Spleen (tissue), 7 donors: ENCODE data around the gene KCTD10.

Experiments
- POLR2AphosphoS5 ChIP-seq, 3 donors: sonication (generic); formaldehyde crosslinking; IDR thresholded peaks; one replicate each; pipeline ENCODE4 v1.5.1; 2017; ENCODE audit warnings: antibody characterized with exemption in 3 of 3
- TF ChIP-seq, protein P1 (sequence below), 11 experiments: fragments of 200-600 bp in 7 of 11; fragments of 450-650 bp in 4 of 11; sonication (generic) in 4 of 11; IDR thresholded peaks in 8 of 11; conservative IDR thresholded peaks in 3 of 11; 1 replicate in 7 of 11; 2 replicates in 4 of 11; pipeline versions ENCODE4 v1.4.0 to v1.8.0; 2016 to 2021; ENCODE audit warnings: antibody characterized with exemption in 11 of 11, inconsistent platforms in 4 of 11, mild to moderate bottlenecking in 1 of 11
- donor health status: DM: no; HTN: no; CAD: no; lungs with moderate emphysema.
- donor health status: DM: no; HTN: no; CAD: no.
- donor health status: DM: no; HTN: no; CAD: no.

DNA sequence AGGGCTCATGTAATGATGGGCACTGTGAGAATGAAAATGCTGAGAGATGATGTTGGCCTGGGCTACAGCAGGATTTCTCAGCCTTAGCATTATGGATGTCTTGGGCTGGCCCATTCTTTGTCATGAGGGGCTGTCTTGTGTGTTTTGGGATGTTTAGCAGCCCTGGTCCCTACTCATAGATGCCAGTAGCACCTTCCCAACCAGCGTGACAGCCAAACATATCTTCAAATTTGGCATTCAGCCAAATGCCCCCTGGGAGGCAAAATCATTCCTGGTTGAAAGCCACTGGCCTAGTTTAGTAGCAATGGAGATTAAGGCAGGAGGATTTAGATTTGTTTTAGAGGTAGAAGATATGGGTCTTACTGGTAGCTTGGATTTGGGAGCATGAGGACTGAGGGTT is 27.0 kb upstream of the KCTD10 start:
- TF ChIP-seq, protein P1, sequence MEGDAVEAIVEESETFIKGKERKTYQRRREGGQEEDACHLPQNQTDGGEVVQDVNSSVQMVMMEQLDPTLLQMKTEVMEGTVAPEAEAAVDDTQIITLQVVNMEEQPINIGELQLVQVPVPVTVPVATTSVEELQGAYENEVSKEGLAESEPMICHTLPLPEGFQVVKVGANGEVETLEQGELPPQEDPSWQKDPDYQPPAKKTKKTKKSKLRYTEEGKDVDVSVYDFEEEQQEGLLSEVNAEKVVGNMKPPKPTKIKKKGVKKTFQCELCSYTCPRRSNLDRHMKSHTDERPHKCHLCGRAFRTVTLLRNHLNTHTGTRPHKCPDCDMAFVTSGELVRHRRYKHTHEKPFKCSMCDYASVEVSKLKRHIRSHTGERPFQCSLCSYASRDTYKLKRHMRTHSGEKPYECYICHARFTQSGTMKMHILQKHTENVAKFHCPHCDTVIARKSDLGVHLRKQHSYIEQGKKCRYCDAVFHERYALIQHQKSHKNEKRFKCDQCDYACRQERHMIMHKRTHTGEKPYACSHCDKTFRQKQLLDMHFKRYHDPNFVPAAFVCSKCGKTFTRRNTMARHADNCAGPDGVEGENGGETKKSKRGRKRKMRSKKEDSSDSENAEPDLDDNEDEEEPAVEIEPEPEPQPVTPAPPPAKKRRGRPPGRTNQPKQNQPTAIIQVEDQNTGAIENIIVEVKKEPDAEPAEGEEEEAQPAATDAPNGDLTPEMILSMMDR (IDR thresholded peaks at IDR 0.05 in 8 of 11, conservative IDR thresholded peaks at IDR 0.05 in 3 of 11), result no peak
- TF ChIP-seq POLR2AphosphoS5 (IDR thresholded peaks at IDR 0.05), result no peak
